Stimulated activated CD4-positive, alpha-beta T cell treated with anti-CD3 and anti-CD28 coated beads, Interleukin-1b, Interleukin-23, amount 100 ng/mL, for 48 hours (primary cell): Measurements from ENCODE around the gene PROSER2.

ENCODE experiments used
- DNase-seq: peaks from one replicate; pipeline ENCODE4 v3.0.0-alpha.2; 2020

Gene PROSER2

GRCh38 chr10:11823122-11823988, at the start of gene PROSER2:
Gene PROSER2, plus strand, starts transcription at chr10:11823356. Its CDS starts 28,722 bp downstream, at chr10:11852078.
- DNase-seq, result peak; percentile 37

GRCh38 chr10:11773761-11774441, 49.3 kb upstream of the PROSER2 start:
- no peak for DNase-seq

GRCh38 chr10:11775412-11775811, 47.7 kb upstream of the PROSER2 start:
- DNase-seq, result no peak

GRCh38 chr10:11776080-11776479, 47.1 kb upstream of the PROSER2 start:
- DNase-seq, result no peak

GRCh38 chr10:11781114-11781513, 42.0 kb upstream of the PROSER2 start:
- no peak for DNase-seq

- DNase-seq, result no peak
Measured at GRCh38 chr10:11782793-11783557, 40.2 kb upstream of the PROSER2 start.

GRCh38 chr10:11783558-11783865, 39.6 kb upstream of the PROSER2 start:
- DNase-seq, result no peak

GRCh38 chr10:11787374-11787773, 35.8 kb upstream of the PROSER2 start:
- DNase-seq, result no peak

GRCh38 chr10:11787846-11788245, 35.3 kb upstream of the PROSER2 start:
- no peak for DNase-seq

- no peak for DNase-seq
Measured at GRCh38 chr10:11789306-11789705, 33.9 kb upstream of the PROSER2 start.

GRCh38 chr10:11789956-11790355, 33.2 kb upstream of the PROSER2 start:
- no peak for DNase-seq

GRCh38 chr10:11793762-11794479, 29.2 kb upstream of the PROSER2 start:
- DNase-seq, result no peak

- DNase-seq, result no peak
Measured at GRCh38 chr10:11794566-11794965, 28.6 kb upstream of the PROSER2 start.

- DNase-seq, result no peak
Measured at GRCh38 chr10:11795101-11795920, 27.8 kb upstream of the PROSER2 start.

- no peak for DNase-seq
Measured at GRCh38 chr10:11796474-11796873, 26.7 kb upstream of the PROSER2 start.

- no peak for DNase-seq
Measured at GRCh38 chr10:11797281-11797680, 25.9 kb upstream of the PROSER2 start.

GRCh38 chr10:11797847-11798633, 25.1 kb upstream of the PROSER2 start:
- DNase-seq, result no peak

GRCh38 chr10:11798845-11799735, 24.1 kb upstream of the PROSER2 start:
- DNase-seq, result no peak

GRCh38 chr10:11799736-11800080, 23.4 kb upstream of the PROSER2 start:
- no peak for DNase-seq

- DNase-seq, result no peak
Measured at GRCh38 chr10:11804336-11804735, 18.8 kb upstream of the PROSER2 start.
